GM19397 (cell line): ENCODE measurements around the gene CD2AP.
"Not testable (repeated sequence)": the region's sequence is repeated elsewhere in the genome, so short reads cannot be mapped to it uniquely, and the experiment has no call there.

Experiments used
- ATAC-seq: cut with Tn5 transposase; IDR thresholded peaks from one replicate; pipeline ENCODE4 v1.9.1; 2021; ENCODE audit warnings: mild to moderate bottlenecking, moderate library complexity; ENCODE audit not compliant: unreplicated experiment

The CD2AP gene

GRCh38 chr6:47456536-47456975 is 21.0 kb upstream of the CD2AP start:
- ATAC-seq = no peak

GRCh38 chr6:47457370-47457769 is 20.2 kb upstream of the CD2AP start:
- no peak for ATAC-seq

- ATAC-seq = no peak
Observed at GRCh38 chr6:47464052-47464451, 13.5 kb upstream of the CD2AP start.

- ATAC-seq = no peak
Observed at GRCh38 chr6:47465117-47465516, 12.5 kb upstream of the CD2AP start.

- ATAC-seq = no peak
Observed at GRCh38 chr6:47471911-47472310, 5.7 kb upstream of the CD2AP start.

- ATAC-seq = no peak
Observed at GRCh38 chr6:47473791-47474346, 3.7 kb upstream of the CD2AP start.

- no peak for ATAC-seq
Observed at GRCh38 chr6:47475319-47475816, 2.2 kb upstream of the CD2AP start.

- ATAC-seq = no peak
Observed at GRCh38 chr6:47476781-47477496, 650 bp upstream of the CD2AP start.

GRCh38 chr6:47478233-47479139 is 897 bp downstream of the CD2AP start:
- peak; percentile 4 for ATAC-seq

GRCh38 chr6:47479140-47479508 is 1.5 kb downstream of the CD2AP start:
- ATAC-seq = no peak

GRCh38 chr6:47479874-47480273 is 2.3 kb downstream of the CD2AP start:
- ATAC-seq = no peak

- ATAC-seq = not testable (repeated sequence)
Observed at GRCh38 chr6:47481213-47481612, 3.6 kb downstream of the CD2AP start.

GRCh38 chr6:47481806-47482205 is 4.2 kb downstream of the CD2AP start:
- ATAC-seq = no peak

- ATAC-seq = no peak
Observed at GRCh38 chr6:47483516-47483852, 5.9 kb downstream of the CD2AP start.

- no peak for ATAC-seq
Observed at GRCh38 chr6:47483853-47484546, 6.4 kb downstream of the CD2AP start.

- no peak for ATAC-seq
Observed at GRCh38 chr6:47484616-47485015, 7.0 kb downstream of the CD2AP start.

- no peak for ATAC-seq
Observed at GRCh38 chr6:47485083-47485482, 7.5 kb downstream of the CD2AP start.

- ATAC-seq = no peak
Observed at GRCh38 chr6:47485491-47486135, 8.0 kb downstream of the CD2AP start.

- ATAC-seq = no peak
Observed at GRCh38 chr6:47489995-47490394, 12.4 kb downstream of the CD2AP start.

- no peak for ATAC-seq
Observed at GRCh38 chr6:47490676-47491075, 13.1 kb downstream of the CD2AP start.

- ATAC-seq = no peak
Observed at GRCh38 chr6:47492355-47492754, 14.8 kb downstream of the CD2AP start.
